GM12872 (cell line): Measurements from ENCODE around the gene GALNS.

ENCODE experiments used
- CTCF ChIP-seq: IDR thresholded peaks from 3 replicates; pipeline ENCODE4 v1.5.1; 2011; ENCODE audit warnings: low read depth, mild to moderate bottlenecking, low read length, moderate library complexity; ENCODE audit not compliant: insufficient read depth

The GALNS gene

GRCh38 chr16:88769617-88770460 lies 86.9 kb downstream of the GALNS start:
- no peak for TF ChIP-seq CTCF

- no peak for TF ChIP-seq CTCF
These were observed 88.5 kb downstream of the GALNS start for GRCh38 chr16:88768071-88768783.

- TF ChIP-seq CTCF = no peak
These were observed 89.1 kb downstream of the GALNS start for GRCh38 chr16:88767546-88768070.

GRCh38 chr16:88766975-88767374 lies 89.8 kb downstream of the GALNS start:
- TF ChIP-seq CTCF = no peak

- no peak for TF ChIP-seq CTCF
These were observed 91.8 kb downstream of the GALNS start for GRCh38 chr16:88764913-88765349.

- no peak for TF ChIP-seq CTCF
These were observed 92.7 kb downstream of the GALNS start for GRCh38 chr16:88764080-88764479.
